Stimulated activated CD8-positive, alpha-beta memory T cell treated with anti-CD3 and anti-CD28 coated beads, Interleukin-7, amount 100 ng/mL, for 4 hours (primary cell): ENCODE results near the gene NT5C3B.
"Not testable (repeated sequence)": the region's sequence is repeated elsewhere in the genome, so short reads cannot be mapped to it uniquely, and the experiment has no call there.

ENCODE experiments used
- DNase-seq, 2 donors: peaks; one replicate each; pipeline ENCODE4 v3.0.0-alpha.2; 2020; ENCODE audit warnings: low read depth in 2 of 2

NT5C3B gene

GRCh38 chr17:41839448-41839847, 3.4 kb upstream of the NT5C3B start:
- DNase-seq: not testable (repeated sequence)

DNA sequence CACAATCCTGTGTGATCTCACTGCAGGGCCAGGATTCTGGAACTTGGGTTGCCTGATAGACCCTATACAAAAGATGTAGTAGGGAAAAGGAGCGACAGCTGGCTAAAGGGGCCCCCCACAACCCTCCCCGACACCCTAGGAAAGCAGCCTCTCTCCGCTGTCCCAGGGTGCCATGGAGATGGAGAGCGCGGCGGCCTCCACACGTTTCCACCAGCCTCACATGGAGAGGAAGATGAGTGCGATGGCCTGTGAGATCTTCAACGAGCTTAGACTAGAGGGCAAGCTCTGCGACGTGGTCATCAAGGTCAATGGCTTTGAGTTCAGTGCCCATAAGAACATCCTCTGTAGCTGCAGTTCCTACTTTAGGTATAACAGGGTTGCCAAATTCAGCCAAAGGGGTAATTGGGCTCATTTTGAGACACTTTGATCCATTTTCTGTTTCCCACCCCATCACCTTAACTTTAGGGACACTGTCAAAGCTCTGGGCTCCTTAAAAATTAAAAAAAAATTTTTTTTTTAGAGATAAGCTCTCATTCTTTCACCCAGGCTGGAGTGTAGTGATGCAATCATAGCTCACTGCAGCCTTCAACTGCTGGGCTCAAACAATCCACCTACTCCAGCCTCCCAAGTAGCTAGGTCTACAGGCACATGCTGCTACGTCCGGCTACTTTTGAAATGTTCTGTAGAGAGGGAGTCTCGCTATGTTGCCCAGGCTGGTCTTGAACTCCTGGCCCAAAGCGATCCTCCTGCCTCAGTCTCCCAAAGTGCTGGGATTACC, 1.9 kb upstream of the NT5C3B start, which contains the start of gene KLHL10:
Gene KLHL10 (plus strand): TSS at position 65 of the 778 bp plus-strand sequence. CDS start 108 bp downstream, at position 173.
- DNase-seq: no peak

DNA sequence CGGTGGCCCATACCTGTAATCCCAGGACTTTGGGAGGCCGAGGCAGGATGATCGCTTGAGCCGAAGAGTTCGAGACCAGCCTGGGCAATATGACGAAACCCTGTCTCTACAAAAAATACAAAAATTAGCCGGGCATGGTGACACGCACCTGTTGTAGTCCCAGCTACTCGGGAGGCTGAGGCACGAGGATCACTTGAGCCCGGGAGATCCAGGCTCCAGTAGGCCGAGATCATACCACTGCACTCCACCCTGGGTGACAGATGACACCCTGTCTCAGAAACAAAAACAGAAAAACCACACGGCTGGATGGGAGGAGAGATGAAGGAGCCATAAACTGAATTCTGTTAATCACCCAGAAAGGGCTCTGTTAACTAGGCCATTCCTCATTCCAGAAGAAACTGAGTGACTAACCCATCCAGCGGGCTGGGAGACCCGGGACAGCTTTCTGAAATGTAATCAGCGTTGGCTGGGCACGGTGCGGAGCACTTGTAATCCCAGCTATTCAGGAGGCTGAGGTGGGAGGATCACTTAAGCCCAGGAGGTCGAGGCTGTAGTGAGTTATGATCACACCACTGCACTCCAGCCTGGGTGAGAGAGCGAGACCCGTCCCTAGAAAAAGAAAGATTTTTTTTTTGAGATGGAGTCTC, 641 bp upstream of the NT5C3B start:
- no peak for DNase-seq

- no peak for DNase-seq
These were observed 725 bp downstream of the NT5C3B start for GRCh38 chr17:41835214-41835799.

- not testable (repeated sequence) for DNase-seq
These were observed 6.1 kb downstream of the NT5C3B start for GRCh38 chr17:41829961-41830360.

GRCh38 chr17:41825175-41825845, 10.7 kb downstream of the NT5C3B start:
- no peak for DNase-seq

GRCh38 chr17:41824086-41824485, 11.9 kb downstream of the NT5C3B start:
- DNase-seq: no peak

- DNase-seq: no peak
These were observed 12.5 kb downstream of the NT5C3B start for GRCh38 chr17:41823580-41823979.

- no peak for DNase-seq
These were observed 12.9 kb downstream of the NT5C3B start for GRCh38 chr17:41823141-41823524.

GRCh38 chr17:41822216-41823140, 13.6 kb downstream of the NT5C3B start:
- DNase-seq: no peak

GRCh38 chr17:41821776-41822175, 14.3 kb downstream of the NT5C3B start:
- DNase-seq: no peak

GRCh38 chr17:41818024-41818423, 18.0 kb downstream of the NT5C3B start:
- DNase-seq: no peak

DNA sequence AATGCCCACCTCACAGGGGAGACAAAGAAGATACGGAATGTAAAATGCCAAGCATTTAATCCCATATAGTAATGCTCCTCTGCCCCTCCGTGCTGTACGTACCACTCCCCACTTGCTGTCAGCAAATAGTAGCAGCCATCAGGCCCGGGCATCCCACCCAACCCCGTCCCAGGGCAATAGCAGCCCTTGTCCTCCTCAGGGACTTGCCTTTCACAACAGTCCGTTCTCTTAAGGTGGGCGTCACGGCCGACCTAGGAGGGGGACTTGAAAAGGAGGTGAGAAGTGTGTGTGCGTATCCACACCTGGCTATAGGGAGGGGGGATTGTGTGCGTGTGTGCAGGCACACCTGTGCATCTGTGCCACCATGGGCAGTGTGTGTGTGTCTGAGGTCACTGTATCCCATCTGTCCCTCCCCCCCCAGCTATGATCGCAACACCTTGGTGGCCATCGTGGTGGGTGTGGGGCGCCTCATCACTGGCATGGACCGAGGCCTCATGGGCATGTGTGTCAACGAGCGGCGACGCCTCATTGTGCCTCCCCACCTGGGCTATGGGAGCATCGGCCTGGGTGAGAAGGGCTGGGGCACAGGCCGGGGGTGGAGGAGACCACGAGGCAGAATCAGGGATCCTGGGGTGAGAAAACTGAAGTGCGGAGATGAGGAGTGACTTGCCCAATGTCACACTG, 19.3 kb downstream of the NT5C3B start:
- DNase-seq: no peak

- no peak for DNase-seq
These were observed 21.8 kb downstream of the NT5C3B start for GRCh38 chr17:41814195-41814594.

DNA sequence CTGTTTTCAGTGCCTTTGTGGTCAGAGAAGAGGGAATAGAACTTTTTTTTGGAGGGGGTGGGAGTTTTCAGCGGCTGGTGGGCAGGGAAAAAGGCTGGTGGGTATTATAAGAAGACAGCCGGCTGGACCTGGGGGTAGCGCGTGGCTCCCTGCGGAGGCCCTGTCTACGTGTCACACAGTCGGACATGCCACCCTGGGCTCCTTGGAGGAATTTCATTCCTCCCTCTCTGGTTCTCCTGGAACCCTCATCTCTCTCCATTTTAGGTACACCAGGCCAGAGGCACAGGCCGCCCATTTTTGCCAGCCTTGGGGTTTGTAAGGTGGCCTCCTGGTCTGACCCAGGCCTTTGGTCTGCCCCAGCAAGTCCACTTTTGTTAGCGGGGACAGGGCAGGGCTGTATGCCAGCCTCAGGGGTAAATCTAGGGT, 22.3 kb downstream of the NT5C3B start:
- DNase-seq: no peak

DNA sequence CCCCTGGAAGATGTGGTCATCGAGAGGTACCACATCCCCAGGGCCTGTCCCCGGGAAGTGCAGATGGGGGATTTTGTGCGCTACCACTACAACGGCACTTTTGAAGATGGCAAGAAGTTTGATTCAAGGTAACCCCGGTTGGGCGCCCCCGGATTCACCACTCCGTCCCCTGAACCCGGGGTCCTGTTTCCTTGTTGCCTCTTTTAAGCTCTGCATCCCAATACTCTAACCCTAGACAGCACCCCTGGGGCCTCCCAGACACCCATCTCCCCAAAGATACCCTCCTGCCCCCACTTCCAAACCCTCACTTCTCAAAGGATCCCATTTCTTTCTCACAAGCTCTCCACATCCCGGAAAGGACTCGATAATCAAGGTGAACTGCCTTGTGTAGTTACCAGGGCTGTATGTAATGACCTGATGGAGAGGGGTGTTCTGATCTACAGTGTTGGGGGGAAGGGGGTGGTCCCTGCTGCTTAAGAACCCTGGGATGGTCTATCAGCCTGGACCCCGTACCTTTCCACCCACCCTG, 22.8 kb downstream of the NT5C3B start:
- no peak for DNase-seq

DNA sequence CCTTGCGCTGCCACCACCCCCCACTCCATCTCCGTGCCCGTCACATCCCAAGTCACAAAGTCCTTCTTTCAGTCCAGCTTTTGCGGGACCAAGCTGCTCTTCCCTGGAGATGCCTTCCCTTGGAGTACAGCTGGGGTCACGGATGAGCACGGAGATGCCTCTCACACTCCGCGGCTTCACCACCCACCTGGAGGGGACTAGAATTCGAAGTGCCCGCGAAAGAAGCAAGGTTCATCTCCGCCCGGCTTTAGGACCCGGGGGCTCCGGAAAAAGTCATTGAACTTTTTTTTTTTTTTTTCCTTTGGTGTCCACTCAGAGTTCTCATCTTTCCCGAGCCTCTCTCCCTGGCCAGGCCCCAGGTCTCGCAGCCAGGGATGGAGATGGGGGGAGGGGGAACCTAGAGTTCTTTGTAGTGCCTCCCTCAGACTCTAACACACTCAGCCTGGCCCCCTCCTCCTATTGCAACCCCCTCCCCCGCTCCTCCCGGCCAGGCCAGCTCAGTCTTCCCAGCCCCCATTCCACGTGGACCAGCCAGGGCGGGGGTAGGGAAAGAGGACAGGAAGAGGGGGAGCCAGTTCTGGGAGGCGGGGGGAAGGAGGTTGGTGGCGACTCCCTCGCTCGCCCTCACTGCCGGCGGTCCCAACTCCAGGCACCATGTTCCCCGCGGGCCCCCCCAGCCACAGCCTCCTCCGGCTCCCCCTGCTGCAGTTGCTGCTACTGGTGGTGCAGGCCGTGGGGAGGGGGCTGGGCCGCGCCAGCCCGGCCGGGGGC, 23.5 kb downstream of the NT5C3B start, which contains the start of gene FKBP10:
Gene FKBP10 (plus strand): TSS at position 624 of the 771 bp plus-strand sequence. CDS start 31 bp downstream, at position 655.
- peak in 1 of 2 donors; percentile 28 for DNase-seq

- DNase-seq: peak; percentile 30 to 68
These were observed 24.3 kb downstream of the NT5C3B start, which contains the start of gene P3H4 for GRCh38 chr17:41811549-41812380. TSS of gene P3H4 (minus strand) at chr17:41811949. CDS start at chr17:41811915, 34 bp downstream.
